Lower leg skin (tissue), 3 donors: Measurements from ENCODE around the gene ITGA11.

Experiments
- POLR2A ChIP-seq, 2 donors: fragments of 450-650 bp; IDR thresholded peaks; one replicate each; pipeline ENCODE4 v1.6.1; 2016 to 2017; ENCODE audit warnings: antibody characterized with exemption in 2 of 2, mild to moderate bottlenecking in 1 of 2, moderate library complexity in 1 of 2
- TF ChIP-seq, protein P1 (sequence below), 3 donors: fragments of 450-650 bp; IDR thresholded peaks; one replicate each; pipeline ENCODE4 v1.5.1; 2016; ENCODE audit warnings: antibody characterized with exemption in 3 of 3, mild to moderate bottlenecking in 3 of 3, moderate library complexity in 2 of 3

GRCh38 chr15:68300115-68300940, 131.6 kb downstream of the ITGA11 start:
- no peak for TF ChIP-seq POLR2A (IDR thresholded peaks at IDR 0.05)
- TF ChIP-seq, protein P1, sequence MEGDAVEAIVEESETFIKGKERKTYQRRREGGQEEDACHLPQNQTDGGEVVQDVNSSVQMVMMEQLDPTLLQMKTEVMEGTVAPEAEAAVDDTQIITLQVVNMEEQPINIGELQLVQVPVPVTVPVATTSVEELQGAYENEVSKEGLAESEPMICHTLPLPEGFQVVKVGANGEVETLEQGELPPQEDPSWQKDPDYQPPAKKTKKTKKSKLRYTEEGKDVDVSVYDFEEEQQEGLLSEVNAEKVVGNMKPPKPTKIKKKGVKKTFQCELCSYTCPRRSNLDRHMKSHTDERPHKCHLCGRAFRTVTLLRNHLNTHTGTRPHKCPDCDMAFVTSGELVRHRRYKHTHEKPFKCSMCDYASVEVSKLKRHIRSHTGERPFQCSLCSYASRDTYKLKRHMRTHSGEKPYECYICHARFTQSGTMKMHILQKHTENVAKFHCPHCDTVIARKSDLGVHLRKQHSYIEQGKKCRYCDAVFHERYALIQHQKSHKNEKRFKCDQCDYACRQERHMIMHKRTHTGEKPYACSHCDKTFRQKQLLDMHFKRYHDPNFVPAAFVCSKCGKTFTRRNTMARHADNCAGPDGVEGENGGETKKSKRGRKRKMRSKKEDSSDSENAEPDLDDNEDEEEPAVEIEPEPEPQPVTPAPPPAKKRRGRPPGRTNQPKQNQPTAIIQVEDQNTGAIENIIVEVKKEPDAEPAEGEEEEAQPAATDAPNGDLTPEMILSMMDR (IDR thresholded peaks at IDR 0.05) = no peak
